Peyer's patch (tissue), 4 donors: ENCODE measurements around the gene ABHD6. TPM values are rescaled to one million over a fixed set of nuclear protein-coding genes. Genes with fewer than 3 reads are reported as not detected.

Source experiments
- DNase-seq, 3 donors: peaks; one replicate each; pipeline ENCODE4 v3.0.0-alpha.2; 2017 to 2019
- H3K27ac ChIP-seq, 4 donors: fragments of 200-600 bp; sonication (generic); one replicate each; pipeline ENCODE4 v1.5.1; 2016 to 2019
- H3K27me3 ChIP-seq, 2 donors: fragments of 200-600 bp; sonication (generic); one replicate each; pipeline ENCODE4 v1.5.1; 2019
- H3K36me3 ChIP-seq, 3 donors: fragments of 200-600 bp; sonication (generic); one replicate each; pipeline ENCODE4 v1.5.1; 2016 to 2019
- H3K4me1 ChIP-seq, 4 donors: fragments of 200-600 bp; sonication (generic); one replicate each; pipeline ENCODE4 v1.5.1; 2016 to 2019
- H3K4me3 ChIP-seq, 4 donors: fragments of 200-600 bp; sonication (generic); 1 replicate in 3 of 4; 2 replicates in 1 of 4; pipeline ENCODE4 v1.5.1; 2016 to 2019; ENCODE audit warnings: mild to moderate bottlenecking in 1 of 4
- H3K9me3 ChIP-seq, 4 donors: fragments of 200-600 bp; sonication (generic); one replicate each; pipeline ENCODE4 v1.5.1; 2016 to 2019; ENCODE audit warnings: mild to moderate bottlenecking in 1 of 4
- CTCF ChIP-seq, 6 experiments: fragments of 450-650 bp in 4 of 6; fragments of 200-600 bp in 2 of 6; sonication (generic) in 1 of 6; IDR thresholded peaks; one replicate each; pipeline ENCODE4 v1.5.1; 2017 to 2019; ENCODE audit warnings: antibody characterized with exemption in 6 of 6, mild to moderate bottlenecking in 3 of 6, moderate library complexity in 1 of 6
- POLR2A ChIP-seq, 2 donors: fragments of 450-650 bp; IDR thresholded peaks; one replicate each; pipeline ENCODE4 v1.5.1; 2017; ENCODE audit warnings: antibody characterized with exemption in 2 of 2, mild to moderate bottlenecking in 2 of 2, moderate library complexity in 2 of 2
- total RNA-seq, 4 donors: library from RNA; depleted of rRNA; stranded (reverse); fragments of >200 nt; gene quantifications; one replicate each; pipeline ENCODE4 v1.1.0, GENCODE V29; 2016

ABHD6 gene
- total RNA-seq, 4 donors from 2014 or later, result 9.1 to 97.6 (median 55.7) TPM

GRCh38 chr3:58249358-58250092 lies 11.9 kb downstream of the ABHD6 start:
- peak overlapping the region in 3 of 4 donors; percentile 40 to 85 (median 59) for H3K27ac ChIP-seq
- DNase-seq, result peak in 2 of 3 donors; percentile 73 to 87
- H3K36me3 ChIP-seq, result no peaks in the 10 kb centered on the region
- H3K9me3 ChIP-seq, result no peaks in the 10 kb centered on the region
- peaks cover 0 to 12% (median 0%) of the 10 kb centered on the region in 4 donors for H3K4me1 ChIP-seq
- peak overlapping the region in 3 of 4 donors; percentile 0 to 50 (median 42) for H3K4me3 ChIP-seq
- TF ChIP-seq CTCF (IDR thresholded peaks at IDR 0.05) (peak in 3 of 6 experiments; percentile 33 to 46 (median 43)), POLR2A (IDR thresholded peaks at IDR 0.05) (peak; percentile 75 to 93)
- H3K27me3 ChIP-seq, result no peaks in the 10 kb centered on the region

GRCh38 chr3:58250093-58250707 lies 12.6 kb downstream of the ABHD6 start:
- Histone ChIP-seq H3K27me3 (no peaks in the 10 kb centered on the region), H3K9me3 (no peaks in the 10 kb centered on the region), H3K4me3 (peak overlapping the region in 3 of 4 donors; percentile 0 to 50 (median 42)), H3K4me1 (peaks cover 0 to 9% (median 0%) of the 10 kb centered on the region in 4 donors), H3K27ac (peak overlapping the region in 3 of 4 donors; percentile 40 to 85 (median 59)), H3K36me3 (no peaks in the 10 kb centered on the region)
- no peak for DNase-seq
- TF ChIP-seq POLR2A (IDR thresholded peaks at IDR 0.05) (no peak), CTCF (IDR thresholded peaks at IDR 0.05) (no peak)

- no peak overlapping the region for H3K4me3 ChIP-seq
- no peak overlapping the region for H3K27ac ChIP-seq
- H3K4me1 ChIP-seq, result no peaks in the 10 kb centered on the region
- H3K36me3 ChIP-seq, result no peaks in the 10 kb centered on the region
- no peak for DNase-seq
- no peaks in the 10 kb centered on the region for H3K27me3 ChIP-seq
- H3K9me3 ChIP-seq, result no peaks in the 10 kb centered on the region
- TF ChIP-seq POLR2A (IDR thresholded peaks at IDR 0.05) (no peak), CTCF (IDR thresholded peaks at IDR 0.05) (no peak)
Observed at GRCh38 chr3:58251631-58252035, 14.0 kb downstream of the ABHD6 start.

GRCh38 chr3:58254144-58254543 lies 16.6 kb downstream of the ABHD6 start:
- peak overlapping the region in 1 of 4 donors; percentile 17 for H3K27ac ChIP-seq
- H3K36me3 ChIP-seq, result peaks cover 0 to 19% (median 0%) of the 10 kb centered on the region in 3 donors
- TF ChIP-seq CTCF (IDR thresholded peaks at IDR 0.05) (no peak), POLR2A (IDR thresholded peaks at IDR 0.05) (no peak)
- no peak overlapping the region for H3K4me3 ChIP-seq
- DNase-seq, result no peak
- no peaks in the 10 kb centered on the region for H3K4me1 ChIP-seq
- no peaks in the 10 kb centered on the region for H3K9me3 ChIP-seq
- no peaks in the 10 kb centered on the region for H3K27me3 ChIP-seq

GRCh38 chr3:58256061-58256460 lies 18.5 kb downstream of the ABHD6 start:
- H3K9me3 ChIP-seq, result no peaks in the 10 kb centered on the region
- TF ChIP-seq CTCF (IDR thresholded peaks at IDR 0.05) (no peak), POLR2A (IDR thresholded peaks at IDR 0.05) (no peak)

More at GRCh38 chr3:58256061-58256460, 18.5 kb downstream of the ABHD6 start:
- H3K4me1 ChIP-seq, result no peaks in the 10 kb centered on the region
- no peaks in the 10 kb centered on the region for H3K27me3 ChIP-seq
- H3K4me3 ChIP-seq, result no peak overlapping the region
- H3K27ac ChIP-seq, result no peak overlapping the region
- DNase-seq, result no peak
- H3K36me3 ChIP-seq, result peaks cover 0 to 34% (median 0%) of the 10 kb centered on the region in 3 donors
